Hepatocyte (in vitro differentiated cells): ENCODE results near the gene CTDSPL2. TPM values are rescaled to one million over a fixed set of nuclear protein-coding genes. Genes with fewer than 3 reads are reported as not detected.
A peak's percentile ranks its signal among the peaks of the same experiment; 100 is the strongest.

Source experiments
- DNase-seq: peaks from one replicate; pipeline ENCODE4 v3.0.0-alpha.2; 2016; ENCODE audit warnings: low spot score
- H2AFZ ChIP-seq: fragments of 200-600 bp; sonication (generic); 2 replicates; pipeline ENCODE4 v1.6.0; 2016; ENCODE audit warnings: antibody characterized with exemption, mild to moderate bottlenecking
- H3K27ac ChIP-seq: fragments of 200-600 bp; sonication (generic); 2 replicates; pipeline ENCODE4 v1.5.1; 2016; ENCODE audit warnings: mild to moderate bottlenecking
- H3K27me3 ChIP-seq: fragments of 200-600 bp; sonication (generic); 2 replicates; pipeline ENCODE4 v1.6.1; 2016
- H3K36me3 ChIP-seq: fragments of 200-600 bp; sonication (generic); replicated peaks from 2 replicates; pipeline ENCODE4 v1.5.1; 2016; ENCODE audit warnings: low read depth; ENCODE audit not compliant: insufficient read depth
- H3K4me1 ChIP-seq: fragments of 200-600 bp; sonication (generic); 2 replicates; pipeline ENCODE4 v1.5.1; 2016; ENCODE audit warnings: mild to moderate bottlenecking, moderate library complexity; ENCODE audit not compliant: insufficient read depth
- H3K4me2 ChIP-seq: fragments of 200-600 bp; sonication (generic); 2 replicates; pipeline ENCODE4 v1.6.0; 2016
- H3K4me3 ChIP-seq: fragments of 200-600 bp; sonication (generic); 2 replicates; pipeline ENCODE4 v1.5.1; 2016; ENCODE audit warnings: mild to moderate bottlenecking
- H3K79me2 ChIP-seq: fragments of 200-600 bp; sonication (generic); 2 replicates; pipeline ENCODE4 v1.6.0; 2017; ENCODE audit warnings: mild to moderate bottlenecking
- H3K9me2 ChIP-seq: fragments of 200-600 bp; sonication (generic); replicated peaks from 2 replicates; pipeline ENCODE4 v1.6.0; 2017; ENCODE audit warnings: mild to moderate bottlenecking; ENCODE audit not compliant: insufficient read depth
- H3K9me3 ChIP-seq: fragments of 200-600 bp; sonication (generic); 2 replicates; pipeline ENCODE4 v1.5.1; 2016; ENCODE audit warnings: low read depth, mild to moderate bottlenecking
- H4K20me1 ChIP-seq: fragments of 200-600 bp; sonication (generic); 2 replicates; pipeline ENCODE4 v1.6.0; 2016; ENCODE audit warnings: mild to moderate bottlenecking; ENCODE audit not compliant: insufficient read depth, poor library complexity, severe bottlenecking
- CTCF ChIP-seq: fragments of 200-600 bp; sonication (generic); IDR thresholded peaks from 2 replicates; pipeline ENCODE4 v1.5.1; 2016; ENCODE audit warnings: antibody characterized with exemption, mild to moderate bottlenecking; ENCODE audit not compliant: poor library complexity
- EZH2 ChIP-seq: fragments of 200-600 bp; sonication (generic); IDR thresholded peaks from 2 replicates; pipeline ENCODE4 v1.6.1; 2016; ENCODE audit warnings: antibody characterized with exemption, mild to moderate bottlenecking, borderline replicate concordance
- EZH2phosphoT487 ChIP-seq: fragments of 200-600 bp; sonication (generic); IDR thresholded peaks from one replicate; pipeline ENCODE4 v1.6.1; 2018; ENCODE audit warnings: antibody characterized with exemption, mild to moderate bottlenecking, low read depth, moderate library complexity; ENCODE audit not compliant: unreplicated experiment, severe bottlenecking
- WGBS: methylation state at CpG from one replicate; pipeline ENCODE4 v1.1.6; 2016; ENCODE audit warnings: low lambda C conversion rate; ENCODE audit errors: missing lambda C conversion rate; 5-methylcytosine and 5-hydroxymethylcytosine counted together
- polyA plus RNA-seq: library from polyadenylated mRNA; unstranded; fragments of >200 nt; fragmentation: Nextera tagmentation; extraction: Ambion mirVana; gene quantifications from 2 replicates; pipeline ENCODE4 v1.2.1, GENCODE V29; 2016
- total RNA-seq: library from RNA; depleted of rRNA; stranded (reverse); fragments of >200 nt; gene quantifications from 2 replicates; pipeline ENCODE4 v1.2.3, GENCODE V29; 2014

Gene CTDSPL2
- total and polyA plus RNA-seq, 2 experiments from 2014 or later, result 9.6 to 52.0 TPM

DNA sequence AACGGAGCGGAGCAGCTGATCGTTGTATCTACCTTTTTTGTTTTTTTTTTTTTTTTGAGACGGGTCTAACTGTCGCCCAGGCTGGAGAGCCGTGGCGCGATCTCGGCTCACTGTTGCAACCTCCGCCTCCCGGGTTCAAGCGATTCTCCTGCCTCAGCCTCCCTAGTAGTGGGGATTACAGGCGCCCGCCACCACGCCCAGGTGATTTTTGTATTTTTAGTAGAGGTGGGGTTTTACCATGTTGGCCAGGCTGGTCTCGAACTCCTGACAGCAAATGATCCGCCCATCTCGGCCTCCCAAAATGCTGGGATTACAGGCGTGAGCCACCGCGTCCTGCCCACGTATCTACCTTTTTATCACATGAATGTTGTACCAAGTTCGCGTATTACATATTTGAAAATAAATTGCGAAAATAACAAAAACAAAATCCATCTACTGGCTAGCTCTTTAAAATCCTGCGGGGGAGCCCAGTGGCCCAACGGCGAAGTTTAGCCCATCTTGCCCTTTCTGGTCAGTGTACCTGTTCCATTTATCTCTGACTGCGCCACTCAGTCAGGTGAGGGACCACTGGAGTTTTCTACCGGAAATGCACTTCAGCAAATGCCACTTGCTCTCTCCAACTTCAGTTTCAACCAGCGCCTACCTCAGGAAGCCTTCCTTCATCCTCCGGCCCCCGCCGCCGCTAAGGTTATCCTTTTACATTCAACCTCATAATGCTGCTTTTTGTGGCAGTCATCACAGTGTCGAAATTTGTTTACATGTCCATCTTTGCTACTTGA lies 108.3 kb downstream of the CTDSPL2 start:
- Histone ChIP-seq H2AFZ (peak overlapping the region; percentile 94), H3K79me2 (peaks cover 50% of the 10 kb centered on the region), H3K27me3 (no peaks in the 10 kb centered on the region), H3K9me3 (no peaks in the 10 kb centered on the region), H3K4me3 (peak overlapping the region; percentile 77), H3K9me2 (no peaks in the 10 kb centered on the region), H3K4me1 (peaks cover 20% of the 10 kb centered on the region), H3K27ac (peak overlapping the region; percentile 99), H4K20me1 (no peaks in the 10 kb centered on the region), H3K36me3 (no peaks in the 10 kb centered on the region), H3K4me2 (peak overlapping the region; percentile 90)
- peak; percentile 64 for DNase-seq
- WGBS, result 60% methylated on average over 36 of the region's 36 CpGs
- no peak for TF ChIP-seq EZH2phosphoT487
- TF ChIP-seq EZH2, result no peak
- TF ChIP-seq CTCF, result no peak

DNA sequence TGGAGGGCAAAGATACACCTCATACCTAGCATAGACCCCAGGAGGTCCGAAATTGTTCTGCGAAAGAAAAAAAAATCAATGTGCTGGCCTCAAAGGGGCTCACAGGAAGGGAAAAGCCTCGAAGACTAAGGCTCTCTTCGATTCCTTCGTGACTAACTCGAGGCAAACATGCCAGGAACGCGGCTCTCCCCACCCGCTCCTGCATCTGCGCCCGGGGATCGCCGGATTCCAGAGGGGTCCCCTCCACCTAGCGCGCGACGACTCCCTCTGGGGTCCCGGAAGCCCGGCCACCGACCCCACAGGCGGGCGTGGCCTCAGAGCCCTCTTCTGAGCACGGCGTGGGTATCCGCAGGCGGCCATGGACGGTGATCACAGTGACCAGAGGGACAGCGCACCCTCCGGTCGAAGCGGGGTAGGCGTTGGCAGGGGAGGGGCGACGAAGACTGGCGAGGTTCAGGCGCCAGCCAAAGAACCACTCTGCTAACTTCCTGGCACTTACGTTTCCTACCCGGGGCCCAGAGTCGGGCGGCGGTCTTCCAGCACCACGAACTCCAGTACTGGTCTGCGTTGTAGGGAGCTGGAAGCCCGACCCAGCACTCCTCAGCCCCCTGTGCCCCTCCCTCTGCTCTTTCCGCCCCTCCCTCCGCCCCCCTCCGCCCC lies 109.0 kb downstream of the CTDSPL2 start:
- Histone ChIP-seq H2AFZ (peak overlapping the region; percentile 94), H3K27ac (peak overlapping the region; percentile 99), H3K4me2 (peak overlapping the region; percentile 90), H3K9me3 (no peaks in the 10 kb centered on the region), H3K79me2 (peaks cover 57% of the 10 kb centered on the region), H3K27me3 (no peaks in the 10 kb centered on the region), H4K20me1 (peaks cover 3% of the 10 kb centered on the region), H3K9me2 (no peaks in the 10 kb centered on the region), H3K36me3 (no peaks in the 10 kb centered on the region), H3K4me3 (peak overlapping the region; percentile 77), H3K4me1 (peaks cover 27% of the 10 kb centered on the region)
- under 1% methylated on average over 36 of the region's 47 CpGs for WGBS
- DNase-seq, result peak; percentile 93
- TF ChIP-seq EZH2, result no peak
- TF ChIP-seq CTCF, result peak; percentile 48

GRCh38 chr15:44536962-44537734 lies 109.7 kb downstream of the CTDSPL2 start, which contains the start of gene EIF3J:
Gene EIF3J (plus strand): TSS chr15:44537147. CDS start chr15:44537195, 48 bp downstream.
- Histone ChIP-seq H3K9me2 (no peaks in the 10 kb centered on the region), H3K4me3 (peak within 1 kb of the TSS; percentile 92), H3K36me3 (no peaks in the 10 kb centered on the region), H3K27me3 (no peaks in the 10 kb centered on the region), H3K9me3 (no peaks in the 10 kb centered on the region), H3K79me2 (peaks cover 63% of the 10 kb centered on the region), H3K27ac (peak within 1 kb of the TSS; percentile 99), H3K4me2 (peak within 1 kb of the TSS; percentile 90), H3K4me1 (peaks cover 34% of the 10 kb centered on the region), H2AFZ (peak within 1 kb of the TSS; percentile 94), H4K20me1 (peaks cover 4% of the 10 kb centered on the region)
- 1% methylated on average over 81 of the region's 97 CpGs for WGBS
- DNase-seq, result peak; percentile 98
- TF ChIP-seq CTCF (no peak), EZH2phosphoT487 (no peak)
